ENCODE results near the gene MYL10.

Gene MYL10

DNA sequence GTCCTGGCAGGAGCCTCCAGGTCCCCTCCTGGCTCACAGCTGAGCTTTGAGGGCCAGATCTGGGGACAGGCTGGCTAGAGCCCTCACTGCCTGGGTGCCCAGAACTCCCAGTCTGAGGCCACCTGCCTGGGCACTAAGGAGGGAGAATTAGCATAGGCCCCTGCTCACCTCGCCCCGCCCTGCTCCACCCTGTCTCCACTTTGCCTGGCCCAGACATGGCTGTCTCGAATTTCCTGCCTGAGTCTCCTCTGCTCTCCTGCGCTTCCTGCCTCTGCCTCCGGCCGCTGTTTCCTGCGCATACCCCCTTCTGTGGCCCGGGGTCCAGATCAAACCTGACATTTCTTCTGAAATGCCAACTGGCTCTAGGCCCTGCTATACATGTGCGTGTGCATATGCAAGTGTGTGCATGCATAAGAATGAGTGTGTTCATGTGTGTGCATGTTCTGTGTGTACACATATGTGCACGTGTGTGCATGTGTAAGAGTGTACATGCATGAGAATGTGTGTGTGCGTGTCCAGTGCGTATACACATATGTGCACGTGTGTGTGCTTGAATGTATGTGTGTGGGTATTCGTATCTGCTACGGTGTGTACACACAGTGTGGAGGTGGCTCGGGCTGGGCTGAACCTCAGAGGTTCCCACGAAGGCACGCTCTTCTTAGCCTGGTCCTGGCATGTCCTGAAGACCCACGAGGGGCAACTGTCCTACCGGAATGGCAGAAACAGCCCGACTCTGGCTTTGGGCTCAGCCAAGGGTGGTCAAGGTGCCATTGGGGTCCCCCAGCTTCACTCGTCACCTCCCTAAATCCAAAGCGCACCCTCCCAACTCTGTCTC is 64.9 kb downstream of the MYL10 start:
- no peak for DNase-seq

Data from activated CD4-positive, alpha-beta T cell treated with anti-CD3 and anti-CD28 coated beads, Interleukin-2, amount 50 U/mL, for 4 hours (primary cell).